WTC11 (cell line): ENCODE results near the gene PPP6R3. TPM values are rescaled to one million over a fixed set of nuclear protein-coding genes. Genes with fewer than 3 reads are reported as not detected.
A peak's percentile ranks its signal among the peaks of the same experiment; 100 is the strongest.

Experiments used
- ATAC-seq: fragments of 200-7000 bp; cut with Tn5 transposase; 2 replicates; pipeline ENCODE4 v1.10.0; 2021; ENCODE audit warnings: mild to moderate bottlenecking, moderate library complexity
- CTCF ChIA-PET: fragments of 300-600 bp; sonication (Branson Sonifier 250); formaldehyde crosslinking; loops from one replicate; lab custom pipeline; 2021; ENCODE audit warnings: antibody characterized with exemption; lab: Charles Lee
- POLR2A ChIA-PET: fragments of 350-600 bp; sonication (Branson Sonifier 250); formaldehyde crosslinking; loops from one replicate; lab custom pipeline; 2021; ENCODE audit warnings: antibody characterized with exemption; lab: Charles Lee
- DNase-seq: peaks from one replicate; pipeline ENCODE4 v3.0.0; 2021; ENCODE audit warnings: low spot score
- H3K27ac Mint-ChIP-seq: 2 replicates; pipeline ENCODE4 v1.8.0; 2021; ENCODE audit warnings: mixed read lengths
- H3K27me3 Mint-ChIP-seq: 2 replicates; pipeline ENCODE4 v1.8.0; 2021; ENCODE audit warnings: low read depth, mild to moderate bottlenecking, moderate library complexity, mixed read lengths
- H3K36me3 Mint-ChIP-seq: 2 replicates; pipeline ENCODE4 v1.8.0; 2021; ENCODE audit warnings: mixed read lengths
- H3K4me1 Mint-ChIP-seq: 2 replicates; pipeline ENCODE4 v1.8.0; 2022; ENCODE audit warnings: mixed read lengths
- H3K4me3 Mint-ChIP-seq: 2 replicates; pipeline ENCODE4 v1.8.0; 2021; ENCODE audit warnings: mild to moderate bottlenecking, moderate library complexity, mixed read lengths
- H3K9me3 Mint-ChIP-seq: 2 replicates; pipeline ENCODE4 v1.8.0; 2021; ENCODE audit warnings: mixed read lengths
- ATF1 ChIP-seq: sonication (generic); formaldehyde crosslinking; IDR thresholded peaks from 2 replicates; pipeline ENCODE4 v1.8.1; 2023; ENCODE audit warnings: mild to moderate bottlenecking, moderate library complexity, missing genetic modification reagents
- ESRRA ChIP-seq: sonication (generic); formaldehyde crosslinking; IDR thresholded peaks from 2 replicates; pipeline ENCODE4 v1.8.1; 2022; ENCODE audit warnings: mild to moderate bottlenecking, missing genetic modification reagents, borderline replicate concordance
- IRF2 ChIP-seq: sonication (generic); formaldehyde crosslinking; IDR thresholded peaks from 2 replicates; pipeline ENCODE4 v1.8.0; 2022; ENCODE audit warnings: low read depth, missing genetic modification reagents, borderline replicate concordance
- JAZF1 ChIP-seq: fragments of 250-450 bp; sonication (Bioruptor Pico); IDR thresholded peaks from 2 replicates; pipeline ENCODE4 v1.9.0; 2021; ENCODE audit warnings: moderate library complexity, mild to moderate bottlenecking, inconsistent platforms
- SMAD4 ChIP-seq: sonication (generic); formaldehyde crosslinking; IDR thresholded peaks from 2 replicates; pipeline ENCODE4 v1.8.0; 2022; ENCODE audit warnings: mild to moderate bottlenecking, missing genetic modification reagents
- TEAD4 ChIP-seq: sonication (generic); formaldehyde crosslinking; IDR thresholded peaks from 2 replicates; pipeline ENCODE4 v1.8.0; 2022; ENCODE audit warnings: mild to moderate bottlenecking, missing genetic modification reagents
- TP53 ChIP-seq: sonication (generic); formaldehyde crosslinking; IDR thresholded peaks from 2 replicates; pipeline ENCODE4 v1.8.1; 2023; ENCODE audit warnings: mild to moderate bottlenecking, missing genetic modification reagents
- ZNF121 ChIP-seq: sonication (generic); formaldehyde crosslinking; IDR thresholded peaks from 2 replicates; pipeline ENCODE4 v1.8.0; 2023; ENCODE audit warnings: missing genetic modification reagents
- ZNF232 ChIP-seq: sonication (generic); formaldehyde crosslinking; IDR thresholded peaks from 2 replicates; pipeline ENCODE4 v1.8.0; 2022; ENCODE audit warnings: mild to moderate bottlenecking, missing genetic modification reagents
- total RNA-seq: library from RNA; stranded (reverse); gene quantifications from 3 replicates; pipeline ENCODE4 v1.2.3, GENCODE V29; 2021
- TF ChIP-seq, protein P1 (sequence below): sonication (generic); formaldehyde crosslinking; conservative IDR thresholded peaks from 2 replicates; pipeline ENCODE4 v1.8.1; 2023; ENCODE audit warnings: mild to moderate bottlenecking, low read depth, missing genetic modification reagents, moderate library complexity
- TF ChIP-seq, protein P2 (sequence below): sonication (generic); formaldehyde crosslinking; IDR thresholded peaks from 2 replicates; pipeline ENCODE4 v1.8.1; 2022; ENCODE audit warnings: low read depth, mild to moderate bottlenecking, moderate library complexity, missing genetic modification reagents, borderline replicate concordance
- TF ChIP-seq, protein P3 (sequence below): sonication (generic); formaldehyde crosslinking; IDR thresholded peaks from 2 replicates; pipeline ENCODE4 v1.8.1; 2023; ENCODE audit warnings: mild to moderate bottlenecking, moderate library complexity, missing genetic modification reagents
- TF ChIP-seq, protein P4 (sequence below): fragments of 250-450 bp; sonication (Bioruptor Pico); IDR thresholded peaks from 2 replicates; pipeline ENCODE4 v1.8.0; 2021; ENCODE audit warnings: mild to moderate bottlenecking
- TF ChIP-seq, protein P5 (sequence below): sonication (generic); formaldehyde crosslinking; IDR thresholded peaks from 2 replicates; pipeline ENCODE4 v1.8.1; 2023; ENCODE audit warnings: mild to moderate bottlenecking, missing genetic modification reagents, borderline replicate concordance
- TF ChIP-seq, protein P6 (sequence below): fragments of 250-450 bp; sonication (Bioruptor Pico); IDR thresholded peaks from 2 replicates; pipeline ENCODE4 v1.9.0; 2021; ENCODE audit warnings: moderate library complexity, mild to moderate bottlenecking, inconsistent platforms, borderline replicate concordance
- TF ChIP-seq, protein P7 (sequence below): sonication (generic); formaldehyde crosslinking; IDR thresholded peaks from 2 replicates; pipeline ENCODE4 v1.8.1; 2023; ENCODE audit warnings: mild to moderate bottlenecking, missing genetic modification reagents, moderate library complexity
- TF ChIP-seq, protein P8 (sequence below): sonication (generic); formaldehyde crosslinking; IDR thresholded peaks from 2 replicates; pipeline ENCODE4 v1.8.1; 2022; ENCODE audit warnings: missing genetic modification reagents, borderline replicate concordance
- TF ChIP-seq, protein P9 (sequence below): sonication (generic); formaldehyde crosslinking; IDR thresholded peaks from 2 replicates; pipeline ENCODE4 v1.8.0; 2022; ENCODE audit warnings: mild to moderate bottlenecking, missing genetic modification reagents

The PPP6R3 gene
- total RNA-seq, 1 experiment from 2014 or later, result 138 TPM

DNA sequence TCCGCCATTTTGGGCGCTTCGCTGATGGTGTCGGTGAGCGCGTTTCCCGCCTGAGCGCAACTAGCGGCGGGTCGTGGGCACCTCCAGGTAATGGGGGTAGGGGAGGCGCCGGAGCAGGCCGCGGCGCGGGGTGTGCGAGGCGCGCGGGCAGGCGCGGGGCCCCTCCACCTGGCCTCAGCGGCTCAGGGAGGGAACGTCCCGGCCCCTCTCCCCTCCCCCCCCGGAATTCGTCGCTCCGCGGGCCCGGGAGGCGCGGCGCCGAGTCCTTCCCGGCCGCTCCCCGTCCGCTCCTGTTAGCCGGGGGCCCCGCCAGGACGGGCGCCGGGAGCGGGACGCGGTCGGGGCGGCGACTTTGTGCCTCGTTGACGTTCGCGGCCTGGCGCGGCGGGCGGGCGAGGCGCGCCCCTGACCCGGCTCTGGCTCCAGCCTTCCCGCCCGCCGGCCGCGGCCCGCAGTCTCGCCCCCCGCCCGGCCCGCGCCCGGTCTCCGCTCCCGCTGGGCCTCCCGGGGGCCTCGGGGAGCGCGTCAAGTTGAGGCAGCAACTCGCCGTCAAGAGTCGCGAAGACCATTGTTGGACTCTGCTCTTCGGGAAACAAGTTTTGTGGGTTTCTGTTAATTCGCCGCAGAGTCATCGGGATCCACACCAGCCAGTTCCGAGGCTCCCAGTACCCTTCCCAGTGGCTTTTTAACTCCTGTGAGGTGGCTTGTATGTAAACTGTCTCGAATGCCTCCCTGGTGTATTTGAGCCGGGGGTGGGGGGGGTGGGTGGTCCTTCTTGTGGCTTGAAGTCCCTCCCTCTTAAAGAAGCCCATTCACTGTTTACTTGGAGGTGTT, at the start of gene PPP6R3 (continued):
- TF ChIP-seq, protein P1, sequence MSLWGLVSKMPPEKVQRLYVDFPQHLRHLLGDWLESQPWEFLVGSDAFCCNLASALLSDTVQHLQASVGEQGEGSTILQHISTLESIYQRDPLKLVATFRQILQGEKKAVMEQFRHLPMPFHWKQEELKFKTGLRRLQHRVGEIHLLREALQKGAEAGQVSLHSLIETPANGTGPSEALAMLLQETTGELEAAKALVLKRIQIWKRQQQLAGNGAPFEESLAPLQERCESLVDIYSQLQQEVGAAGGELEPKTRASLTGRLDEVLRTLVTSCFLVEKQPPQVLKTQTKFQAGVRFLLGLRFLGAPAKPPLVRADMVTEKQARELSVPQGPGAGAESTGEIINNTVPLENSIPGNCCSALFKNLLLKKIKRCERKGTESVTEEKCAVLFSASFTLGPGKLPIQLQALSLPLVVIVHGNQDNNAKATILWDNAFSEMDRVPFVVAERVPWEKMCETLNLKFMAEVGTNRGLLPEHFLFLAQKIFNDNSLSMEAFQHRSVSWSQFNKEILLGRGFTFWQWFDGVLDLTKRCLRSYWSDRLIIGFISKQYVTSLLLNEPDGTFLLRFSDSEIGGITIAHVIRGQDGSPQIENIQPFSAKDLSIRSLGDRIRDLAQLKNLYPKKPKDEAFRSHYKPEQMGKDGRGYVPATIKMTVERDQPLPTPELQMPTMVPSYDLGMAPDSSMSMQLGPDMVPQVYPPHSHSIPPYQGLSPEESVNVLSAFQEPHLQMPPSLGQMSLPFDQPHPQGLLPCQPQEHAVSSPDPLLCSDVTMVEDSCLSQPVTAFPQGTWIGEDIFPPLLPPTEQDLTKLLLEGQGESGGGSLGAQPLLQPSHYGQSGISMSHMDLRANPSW (CRISPR knock-in tag), result no peak
- TF ChIP-seq ZNF121 (CRISPR knock-in tag) (no peak), IRF2 (CRISPR knock-in tag) (no peak), ATF1 (CRISPR knock-in tag) (no peak), SMAD4 (CRISPR knock-in tag) (no peak), TEAD4 (CRISPR knock-in tag) (0 out of 2 replicates have a peak, but pooled peaks have one; percentile 50)
- TF ChIP-seq, protein P2, sequence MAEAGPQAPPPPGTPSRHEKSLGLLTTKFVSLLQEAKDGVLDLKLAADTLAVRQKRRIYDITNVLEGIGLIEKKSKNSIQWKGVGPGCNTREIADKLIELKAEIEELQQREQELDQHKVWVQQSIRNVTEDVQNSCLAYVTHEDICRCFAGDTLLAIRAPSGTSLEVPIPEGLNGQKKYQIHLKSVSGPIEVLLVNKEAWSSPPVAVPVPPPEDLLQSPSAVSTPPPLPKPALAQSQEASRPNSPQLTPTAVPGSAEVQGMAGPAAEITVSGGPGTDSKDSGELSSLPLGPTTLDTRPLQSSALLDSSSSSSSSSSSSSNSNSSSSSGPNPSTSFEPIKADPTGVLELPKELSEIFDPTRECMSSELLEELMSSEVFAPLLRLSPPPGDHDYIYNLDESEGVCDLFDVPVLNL (CRISPR knock-in tag), result no peak
- TF ChIP-seq, protein P3, sequence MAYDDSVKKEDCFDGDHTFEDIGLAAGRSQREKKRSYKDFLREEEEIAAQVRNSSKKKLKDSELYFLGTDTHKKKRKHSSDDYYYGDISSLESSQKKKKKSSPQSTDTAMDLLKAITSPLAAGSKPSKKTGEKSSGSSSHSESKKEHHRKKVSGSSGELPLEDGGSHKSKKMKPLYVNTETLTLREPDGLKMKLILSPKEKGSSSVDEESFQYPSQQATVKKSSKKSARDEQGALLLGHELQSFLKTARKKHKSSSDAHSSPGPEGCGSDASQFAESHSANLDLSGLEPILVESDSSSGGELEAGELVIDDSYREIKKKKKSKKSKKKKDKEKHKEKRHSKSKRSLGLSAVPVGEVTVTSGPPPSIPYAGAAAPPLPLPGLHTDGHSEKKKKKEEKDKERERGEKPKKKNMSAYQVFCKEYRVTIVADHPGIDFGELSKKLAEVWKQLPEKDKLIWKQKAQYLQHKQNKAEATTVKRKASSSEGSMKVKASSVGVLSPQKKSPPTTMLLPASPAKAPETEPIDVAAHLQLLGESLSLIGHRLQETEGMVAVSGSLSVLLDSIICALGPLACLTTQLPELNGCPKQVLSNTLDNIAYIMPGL (CRISPR knock-in tag), result peak; percentile 15; the same call in 1 of the 2 replicates
- TF ChIP-seq, protein P4, sequence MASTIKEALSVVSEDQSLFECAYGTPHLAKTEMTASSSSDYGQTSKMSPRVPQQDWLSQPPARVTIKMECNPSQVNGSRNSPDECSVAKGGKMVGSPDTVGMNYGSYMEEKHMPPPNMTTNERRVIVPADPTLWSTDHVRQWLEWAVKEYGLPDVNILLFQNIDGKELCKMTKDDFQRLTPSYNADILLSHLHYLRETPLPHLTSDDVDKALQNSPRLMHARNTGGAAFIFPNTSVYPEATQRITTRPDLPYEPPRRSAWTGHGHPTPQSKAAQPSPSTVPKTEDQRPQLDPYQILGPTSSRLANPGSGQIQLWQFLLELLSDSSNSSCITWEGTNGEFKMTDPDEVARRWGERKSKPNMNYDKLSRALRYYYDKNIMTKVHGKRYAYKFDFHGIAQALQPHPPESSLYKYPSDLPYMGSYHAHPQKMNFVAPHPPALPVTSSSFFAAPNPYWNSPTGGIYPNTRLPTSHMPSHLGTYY (CRISPR knock-in tag), result no peak
- TF ChIP-seq, protein P5, sequence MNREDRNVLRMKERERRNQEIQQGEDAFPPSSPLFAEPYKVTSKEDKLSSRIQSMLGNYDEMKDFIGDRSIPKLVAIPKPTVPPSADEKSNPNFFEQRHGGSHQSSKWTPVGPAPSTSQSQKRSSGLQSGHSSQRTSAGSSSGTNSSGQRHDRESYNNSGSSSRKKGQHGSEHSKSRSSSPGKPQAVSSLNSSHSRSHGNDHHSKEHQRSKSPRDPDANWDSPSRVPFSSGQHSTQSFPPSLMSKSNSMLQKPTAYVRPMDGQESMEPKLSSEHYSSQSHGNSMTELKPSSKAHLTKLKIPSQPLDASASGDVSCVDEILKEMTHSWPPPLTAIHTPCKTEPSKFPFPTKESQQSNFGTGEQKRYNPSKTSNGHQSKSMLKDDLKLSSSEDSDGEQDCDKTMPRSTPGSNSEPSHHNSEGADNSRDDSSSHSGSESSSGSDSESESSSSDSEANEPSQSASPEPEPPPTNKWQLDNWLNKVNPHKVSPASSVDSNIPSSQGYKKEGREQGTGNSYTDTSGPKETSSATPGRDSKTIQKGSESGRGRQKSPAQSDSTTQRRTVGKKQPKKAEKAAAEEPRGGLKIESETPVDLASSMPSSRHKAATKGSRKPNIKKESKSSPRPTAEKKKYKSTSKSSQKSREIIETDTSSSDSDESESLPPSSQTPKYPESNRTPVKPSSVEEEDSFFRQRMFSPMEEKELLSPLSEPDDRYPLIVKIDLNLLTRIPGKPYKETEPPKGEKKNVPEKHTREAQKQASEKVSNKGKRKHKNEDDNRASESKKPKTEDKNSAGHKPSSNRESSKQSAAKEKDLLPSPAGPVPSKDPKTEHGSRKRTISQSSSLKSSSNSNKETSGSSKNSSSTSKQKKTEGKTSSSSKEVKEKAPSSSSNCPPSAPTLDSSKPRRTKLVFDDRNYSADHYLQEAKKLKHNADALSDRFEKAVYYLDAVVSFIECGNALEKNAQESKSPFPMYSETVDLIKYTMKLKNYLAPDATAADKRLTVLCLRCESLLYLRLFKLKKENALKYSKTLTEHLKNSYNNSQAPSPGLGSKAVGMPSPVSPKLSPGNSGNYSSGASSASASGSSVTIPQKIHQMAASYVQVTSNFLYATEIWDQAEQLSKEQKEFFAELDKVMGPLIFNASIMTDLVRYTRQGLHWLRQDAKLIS, result no peak
- TF ChIP-seq, protein P6, sequence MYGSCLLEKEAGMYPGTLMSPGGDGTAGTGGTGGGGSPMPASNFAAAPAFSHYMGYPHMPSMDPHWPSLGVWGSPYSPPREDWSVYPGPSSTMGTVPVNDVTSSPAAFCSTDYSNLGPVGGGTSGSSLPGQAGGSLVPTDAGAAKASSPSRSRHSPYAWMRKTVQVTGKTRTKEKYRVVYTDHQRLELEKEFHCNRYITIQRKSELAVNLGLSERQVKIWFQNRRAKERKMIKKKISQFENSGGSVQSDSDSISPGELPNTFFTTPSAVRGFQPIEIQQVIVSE, result no peak
- TF ChIP-seq, all 79 proteins: peak for 9

DNA sequence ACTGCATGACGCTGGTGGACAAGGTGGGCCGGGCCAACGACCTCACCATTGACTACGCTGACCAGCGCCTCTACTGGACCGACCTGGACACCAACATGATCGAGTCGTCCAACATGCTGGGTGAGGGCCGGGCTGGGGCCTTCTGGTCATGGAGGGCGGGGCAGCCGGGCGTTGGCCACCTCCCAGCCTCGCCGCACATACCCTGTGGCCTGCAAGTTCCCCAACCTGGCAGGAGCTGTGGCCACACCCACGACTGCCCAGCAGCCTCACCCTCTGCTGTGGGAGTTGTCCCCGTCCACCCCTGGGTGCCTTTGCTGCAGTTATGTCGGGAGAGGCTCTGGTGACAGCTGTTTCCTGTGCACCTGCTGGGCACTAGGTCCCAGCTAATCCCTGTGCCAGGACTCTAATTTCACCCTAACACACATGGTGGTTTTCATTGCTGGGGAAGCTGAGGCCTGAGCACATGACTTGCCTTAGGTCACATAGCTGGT, 49.0 kb upstream of the PPP6R3 start:
- Mint-ChIP-seq H3K4me1 (no peaks in the 10 kb centered on the region), H3K4me3 (no peak overlapping the region), H3K27ac (no peak overlapping the region), H3K27me3 (no peaks in the 10 kb centered on the region), H3K9me3 (no peaks in the 10 kb centered on the region), H3K36me3 (peaks cover 38% of the 10 kb centered on the region)
- ATAC-seq, result no peak
- no peak for DNase-seq
- CTCF ChIA-PET, result no interaction called here
- POLR2A ChIA-PET, result interaction anchor here (0.6 kb wide), 1 partner anchor 10 kb away, joined by 3 read pairs; no protein-coding TSS in a partner anchor
- TF ChIP-seq, protein P7, sequence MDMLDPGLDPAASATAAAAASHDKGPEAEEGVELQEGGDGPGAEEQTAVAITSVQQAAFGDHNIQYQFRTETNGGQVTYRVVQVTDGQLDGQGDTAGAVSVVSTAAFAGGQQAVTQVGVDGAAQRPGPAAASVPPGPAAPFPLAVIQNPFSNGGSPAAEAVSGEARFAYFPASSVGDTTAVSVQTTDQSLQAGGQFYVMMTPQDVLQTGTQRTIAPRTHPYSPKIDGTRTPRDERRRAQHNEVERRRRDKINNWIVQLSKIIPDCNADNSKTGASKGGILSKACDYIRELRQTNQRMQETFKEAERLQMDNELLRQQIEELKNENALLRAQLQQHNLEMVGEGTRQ, result no peak
- no peak for TF ChIP-seq TP53 (CRISPR knock-in tag)
- TF ChIP-seq, protein P8, sequence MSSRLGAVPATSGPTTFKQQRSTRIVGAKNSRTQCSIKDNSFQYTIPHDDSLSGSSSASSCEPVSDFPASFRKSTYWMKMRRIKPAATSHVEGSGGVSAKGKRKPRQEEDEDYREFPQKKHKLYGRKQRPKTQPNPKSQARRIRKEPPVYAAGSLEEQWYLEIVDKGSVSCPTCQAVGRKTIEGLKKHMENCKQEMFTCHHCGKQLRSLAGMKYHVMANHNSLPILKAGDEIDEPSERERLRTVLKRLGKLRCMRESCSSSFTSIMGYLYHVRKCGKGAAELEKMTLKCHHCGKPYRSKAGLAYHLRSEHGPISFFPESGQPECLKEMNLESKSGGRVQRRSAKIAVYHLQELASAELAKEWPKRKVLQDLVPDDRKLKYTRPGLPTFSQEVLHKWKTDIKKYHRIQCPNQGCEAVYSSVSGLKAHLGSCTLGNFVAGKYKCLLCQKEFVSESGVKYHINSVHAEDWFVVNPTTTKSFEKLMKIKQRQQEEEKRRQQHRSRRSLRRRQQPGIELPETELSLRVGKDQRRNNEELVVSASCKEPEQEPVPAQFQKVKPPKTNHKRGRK (CRISPR knock-in tag), result no peak
- TF ChIP-seq ESRRA, result no peak
- no peak for TF ChIP-seq ZNF232
- TF ChIP-seq, protein P9, sequence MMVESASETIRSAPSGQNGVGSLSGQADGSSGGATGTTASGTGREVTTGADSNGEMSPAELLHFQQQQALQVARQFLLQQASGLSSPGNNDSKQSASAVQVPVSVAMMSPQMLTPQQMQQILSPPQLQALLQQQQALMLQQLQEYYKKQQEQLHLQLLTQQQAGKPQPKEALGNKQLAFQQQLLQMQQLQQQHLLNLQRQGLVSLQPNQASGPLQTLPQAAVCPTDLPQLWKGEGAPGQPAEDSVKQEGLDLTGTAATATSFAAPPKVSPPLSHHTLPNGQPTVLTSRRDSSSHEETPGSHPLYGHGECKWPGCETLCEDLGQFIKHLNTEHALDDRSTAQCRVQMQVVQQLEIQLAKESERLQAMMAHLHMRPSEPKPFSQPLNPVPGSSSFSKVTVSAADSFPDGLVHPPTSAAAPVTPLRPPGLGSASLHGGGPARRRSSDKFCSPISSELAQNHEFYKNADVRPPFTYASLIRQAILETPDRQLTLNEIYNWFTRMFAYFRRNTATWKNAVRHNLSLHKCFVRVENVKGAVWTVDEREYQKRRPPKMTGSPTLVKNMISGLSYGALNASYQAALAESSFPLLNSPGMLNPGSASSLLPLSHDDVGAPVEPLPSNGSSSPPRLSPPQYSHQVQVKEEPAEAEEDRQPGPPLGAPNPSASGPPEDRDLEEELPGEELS, result no peak
- TF ChIP-seq JAZF1 (CRISPR knock-in tag), result no peak
